ENCODE measurements around the gene ACMSD. TPM values are rescaled to one million over a fixed set of nuclear protein-coding genes. Genes with fewer than 3 reads are reported as not detected.

Gene ACMSD
- total RNA-seq, 1 experiment from 2014 or later: not detected

- Histone ChIP-seq H4K20me1 (ENCODE audit: insufficient read depth, low read depth, low read length) (peaks cover 66% of the 10 kb centered on the region), H3K9ac (ENCODE audit: low read length) (no peak overlapping the region), H3K27ac (ENCODE audit: low read length) (no peak overlapping the region), H3K4me2 (ENCODE audit: low read depth, low read length, poor library complexity, severe bottlenecking) (no peak overlapping the region), H3K9me3 (ENCODE audit: low read length) (no peaks in the 10 kb centered on the region), H3K9me2 (replicated peaks; ENCODE audit: insufficient read depth, low read length) (no peaks in the 10 kb centered on the region), H3K79me2 (ENCODE audit: low read length) (peaks cover 99% of the 10 kb centered on the region), H3K27me3 (ENCODE audit: low read length) (no peaks in the 10 kb centered on the region), H2AFZ (ENCODE audit: low read length) (no peak overlapping the region), H3K36me3 (ENCODE audit: insufficient read depth, low read length) (peaks cover 26% of the 10 kb centered on the region; the same call in 1 of the 2 replicates), H3K4me3 (ENCODE audit: low read length) (no peak overlapping the region), H3K4me1 (ENCODE audit: low read length) (peaks cover 37% of the 10 kb centered on the region)
- DNase-seq: no peak
Observed at GRCh38 chr2:134927195-134927594, 88.8 kb downstream of the ACMSD start.

- no peaks in the 10 kb centered on the region for H3K9me2 ChIP-seq (replicated peaks; ENCODE audit: insufficient read depth, low read length)
- peaks cover 57% of the 10 kb centered on the region for H4K20me1 ChIP-seq (ENCODE audit: insufficient read depth, low read depth, low read length)
- H3K4me2 ChIP-seq (ENCODE audit: low read depth, low read length, poor library complexity, severe bottlenecking): no peak overlapping the region
- no peaks in the 10 kb centered on the region for H3K27me3 ChIP-seq (ENCODE audit: low read length)
- no peak overlapping the region for H3K4me3 ChIP-seq (ENCODE audit: low read length)
- peaks cover 40% of the 10 kb centered on the region for H3K4me1 ChIP-seq (ENCODE audit: low read length)
- no peaks in the 10 kb centered on the region for H3K9me3 ChIP-seq (ENCODE audit: low read length)
- no peak overlapping the region for H3K27ac ChIP-seq (ENCODE audit: low read length)
- H3K9ac ChIP-seq (ENCODE audit: low read length): no peak overlapping the region
- peaks cover 100% of the 10 kb centered on the region for H3K79me2 ChIP-seq (ENCODE audit: low read length)
- H2AFZ ChIP-seq (ENCODE audit: low read length): no peak overlapping the region
- no peak for DNase-seq
- peaks cover 32% of the 10 kb centered on the region; the same call in 1 of the 2 replicates for H3K36me3 ChIP-seq (ENCODE audit: insufficient read depth, low read length)
Observed at GRCh38 chr2:134932864-134933526, 94.6 kb downstream of the ACMSD start.

DNA sequence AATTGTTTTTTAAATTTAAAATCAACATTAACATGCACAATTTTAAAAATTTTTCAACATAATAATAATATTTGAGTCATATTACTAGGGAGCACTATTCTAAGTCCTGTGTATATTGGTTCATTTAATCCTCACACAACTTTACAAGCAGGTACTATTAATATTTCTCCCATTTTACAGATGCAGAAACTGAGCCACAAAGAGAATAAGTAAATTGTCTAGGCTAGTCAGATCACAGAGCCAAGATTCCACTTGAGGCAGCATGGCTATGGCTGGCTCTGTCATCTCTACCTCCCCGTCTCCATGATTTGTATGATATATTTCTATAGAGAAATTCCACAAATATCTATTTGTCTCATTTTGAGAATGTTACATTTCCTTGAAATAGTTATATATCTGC is 95.3 kb downstream of the ACMSD start:
- peaks cover 64% of the 10 kb centered on the region for H4K20me1 ChIP-seq (ENCODE audit: insufficient read depth, low read depth, low read length)
- peaks cover 40% of the 10 kb centered on the region for H3K4me1 ChIP-seq (ENCODE audit: low read length)

GRCh38 chr2:134934150-134934549 is 95.7 kb downstream of the ACMSD start:
- Histone ChIP-seq H2AFZ (ENCODE audit: low read length) (no peak overlapping the region), H3K9me2 (replicated peaks; ENCODE audit: insufficient read depth, low read length) (no peaks in the 10 kb centered on the region), H3K79me2 (ENCODE audit: low read length) (peaks cover 100% of the 10 kb centered on the region), H3K27me3 (ENCODE audit: low read length) (no peaks in the 10 kb centered on the region), H3K27ac (ENCODE audit: low read length) (0 out of 2 replicates have a peak overlapping the region, but pooled peaks have one; percentile 7), H3K36me3 (ENCODE audit: insufficient read depth, low read length) (peaks cover 43% of the 10 kb centered on the region; the same call in 1 of the 2 replicates), H3K9me3 (ENCODE audit: low read length) (no peaks in the 10 kb centered on the region), H4K20me1 (ENCODE audit: insufficient read depth, low read depth, low read length) (peaks cover 64% of the 10 kb centered on the region), H3K9ac (ENCODE audit: low read length) (no peak overlapping the region), H3K4me1 (ENCODE audit: low read length) (peaks cover 40% of the 10 kb centered on the region), H3K4me2 (ENCODE audit: low read depth, low read length, poor library complexity, severe bottlenecking) (no peak overlapping the region), H3K4me3 (ENCODE audit: low read length) (no peak overlapping the region)
- DNase-seq: no peak

More for the DNA sequence above, 95.3 kb downstream of the ACMSD start:
- H3K9me2 ChIP-seq (replicated peaks; ENCODE audit: insufficient read depth, low read length): no peaks in the 10 kb centered on the region
- no peaks in the 10 kb centered on the region for H3K27me3 ChIP-seq (ENCODE audit: low read length)
- H3K9me3 ChIP-seq (ENCODE audit: low read length): no peaks in the 10 kb centered on the region
- H3K9ac ChIP-seq (ENCODE audit: low read length): no peak overlapping the region
- no peak overlapping the region for H3K4me3 ChIP-seq (ENCODE audit: low read length)
- no peak for DNase-seq
- no peak overlapping the region for H3K4me2 ChIP-seq (ENCODE audit: low read depth, low read length, poor library complexity, severe bottlenecking)
- H3K79me2 ChIP-seq (ENCODE audit: low read length): peaks cover 100% of the 10 kb centered on the region
- no peak overlapping the region for H2AFZ ChIP-seq (ENCODE audit: low read length)
- peaks cover 39% of the 10 kb centered on the region; the same call in 1 of the 2 replicates for H3K36me3 ChIP-seq (ENCODE audit: insufficient read depth, low read length)
- no peak overlapping the region for H3K27ac ChIP-seq (ENCODE audit: low read length)

DNA sequence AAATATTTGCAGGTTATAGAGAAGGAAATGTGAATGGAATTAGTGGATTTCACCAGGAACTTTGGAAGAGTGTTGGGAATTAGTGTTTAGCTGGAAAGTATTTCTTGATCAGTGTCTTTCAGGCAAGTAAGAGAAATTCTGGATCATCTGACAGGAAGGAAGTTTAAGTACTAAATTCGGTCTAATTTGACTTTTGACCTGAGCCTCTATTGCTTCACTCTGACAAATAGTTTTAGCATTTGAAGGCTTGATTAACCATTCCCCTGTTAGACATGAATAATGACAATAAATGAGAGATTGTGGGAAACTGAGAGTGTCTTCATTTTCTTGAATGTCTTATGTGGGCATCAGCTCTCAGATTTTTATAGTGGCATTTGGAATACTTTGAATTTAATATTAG is 96.2 kb downstream of the ACMSD start:
- Histone ChIP-seq H2AFZ (ENCODE audit: low read length) (no peak overlapping the region), H3K27ac (ENCODE audit: low read length) (0 out of 2 replicates have a peak overlapping the region, but pooled peaks have one; percentile 7), H3K79me2 (ENCODE audit: low read length) (peaks cover 97% of the 10 kb centered on the region), H3K27me3 (ENCODE audit: low read length) (no peaks in the 10 kb centered on the region), H3K4me2 (ENCODE audit: low read depth, low read length, poor library complexity, severe bottlenecking) (no peak overlapping the region), H3K36me3 (ENCODE audit: insufficient read depth, low read length) (peaks cover 46% of the 10 kb centered on the region; the same call in 1 of the 2 replicates), H3K9me2 (replicated peaks; ENCODE audit: insufficient read depth, low read length) (no peaks in the 10 kb centered on the region), H3K9ac (ENCODE audit: low read length) (no peak overlapping the region), H3K4me3 (ENCODE audit: low read length) (no peak overlapping the region), H3K4me1 (ENCODE audit: low read length) (peaks cover 40% of the 10 kb centered on the region), H3K9me3 (ENCODE audit: low read length) (no peaks in the 10 kb centered on the region), H4K20me1 (ENCODE audit: insufficient read depth, low read depth, low read length) (peaks cover 61% of the 10 kb centered on the region)
- DNase-seq: no peak

DNA sequence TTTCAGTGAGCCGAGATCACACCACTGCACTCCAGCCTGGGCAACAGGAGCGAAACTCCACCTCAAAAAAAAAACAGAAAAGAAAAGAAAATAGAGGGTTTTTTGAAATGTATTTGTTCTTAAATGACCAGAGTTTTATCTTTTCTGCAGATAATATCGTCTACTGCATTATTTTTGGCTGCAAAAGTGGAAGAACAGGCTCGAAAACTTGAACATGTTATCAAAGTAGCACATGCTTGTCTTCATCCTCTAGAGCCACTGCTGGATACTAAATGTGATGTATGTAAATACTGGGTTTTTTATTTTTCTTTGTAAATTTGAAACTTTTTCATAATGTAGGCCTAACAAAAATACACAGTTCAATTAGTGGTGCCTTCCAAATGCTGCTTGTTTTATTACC is 98.3 kb downstream of the ACMSD start:
- H4K20me1 ChIP-seq (ENCODE audit: insufficient read depth, low read depth, low read length): peaks cover 49% of the 10 kb centered on the region
- H3K4me1 ChIP-seq (ENCODE audit: low read length): peaks cover 28% of the 10 kb centered on the region
- no peaks in the 10 kb centered on the region for H3K9me3 ChIP-seq (ENCODE audit: low read length)
- H3K79me2 ChIP-seq (ENCODE audit: low read length): peaks cover 93% of the 10 kb centered on the region
- H3K4me2 ChIP-seq (ENCODE audit: low read depth, low read length, poor library complexity, severe bottlenecking): no peak overlapping the region
- no peak for DNase-seq
- H3K27ac ChIP-seq (ENCODE audit: low read length): no peak overlapping the region
- no peak overlapping the region for H3K4me3 ChIP-seq (ENCODE audit: low read length)
- no peaks in the 10 kb centered on the region for H3K27me3 ChIP-seq (ENCODE audit: low read length)
- H3K9me2 ChIP-seq (replicated peaks; ENCODE audit: insufficient read depth, low read length): no peaks in the 10 kb centered on the region
- no peak overlapping the region for H3K9ac ChIP-seq (ENCODE audit: low read length)
- peaks cover 47% of the 10 kb centered on the region; the same call in 1 of the 2 replicates for H3K36me3 ChIP-seq (ENCODE audit: insufficient read depth, low read length)
- no peak overlapping the region for H2AFZ ChIP-seq (ENCODE audit: low read length)

GRCh38 chr2:134943540-134943939 is 105.1 kb downstream of the ACMSD start:
- Histone ChIP-seq H3K9me3 (ENCODE audit: low read length) (no peaks in the 10 kb centered on the region), H3K27ac (ENCODE audit: low read length) (peak overlapping the region; percentile 40), H3K4me1 (ENCODE audit: low read length) (peaks cover 27% of the 10 kb centered on the region), H4K20me1 (ENCODE audit: insufficient read depth, low read depth, low read length) (peaks cover 21% of the 10 kb centered on the region), H2AFZ (ENCODE audit: low read length) (no peak overlapping the region), H3K27me3 (ENCODE audit: low read length) (no peaks in the 10 kb centered on the region), H3K79me2 (ENCODE audit: low read length) (peaks cover 87% of the 10 kb centered on the region), H3K36me3 (ENCODE audit: insufficient read depth, low read length) (peaks cover 63% of the 10 kb centered on the region), H3K9ac (ENCODE audit: low read length) (no peak overlapping the region), H3K4me3 (ENCODE audit: low read length) (peak overlapping the region; percentile 9; the same call in 1 of the 2 replicates), H3K4me2 (ENCODE audit: low read depth, low read length, poor library complexity, severe bottlenecking) (peak overlapping the region; percentile 54), H3K9me2 (replicated peaks; ENCODE audit: insufficient read depth, low read length) (no peaks in the 10 kb centered on the region)
- peak; percentile 71 for DNase-seq

GRCh38 chr2:134944975-134945374 is 106.6 kb downstream of the ACMSD start:
- Histone ChIP-seq H3K27ac (ENCODE audit: low read length) (no peak overlapping the region), H3K9me2 (replicated peaks; ENCODE audit: insufficient read depth, low read length) (no peaks in the 10 kb centered on the region), H4K20me1 (ENCODE audit: insufficient read depth, low read depth, low read length) (peaks cover 20% of the 10 kb centered on the region), H2AFZ (ENCODE audit: low read length) (no peak overlapping the region), H3K4me3 (ENCODE audit: low read length) (no peak overlapping the region), H3K36me3 (ENCODE audit: insufficient read depth, low read length) (peaks cover 56% of the 10 kb centered on the region), H3K4me2 (ENCODE audit: low read depth, low read length, poor library complexity, severe bottlenecking) (no peak overlapping the region), H3K27me3 (ENCODE audit: low read length) (no peaks in the 10 kb centered on the region), H3K4me1 (ENCODE audit: low read length) (peaks cover 27% of the 10 kb centered on the region), H3K9ac (ENCODE audit: low read length) (no peak overlapping the region), H3K79me2 (ENCODE audit: low read length) (peaks cover 85% of the 10 kb centered on the region), H3K9me3 (ENCODE audit: low read length) (no peaks in the 10 kb centered on the region)
- no peak for DNase-seq

All from Karpas-422 (cell line).